Measurements from ENCODE around the gene PLK2. TPM values are rescaled to one million over a fixed set of nuclear protein-coding genes. Genes with fewer than 3 reads are reported as not detected.

Gene PLK2
- total and polyA plus RNA-seq, 2 of the 4 experiments (the other 2 are of a cell fraction): 129 to 337 TPM

DNA sequence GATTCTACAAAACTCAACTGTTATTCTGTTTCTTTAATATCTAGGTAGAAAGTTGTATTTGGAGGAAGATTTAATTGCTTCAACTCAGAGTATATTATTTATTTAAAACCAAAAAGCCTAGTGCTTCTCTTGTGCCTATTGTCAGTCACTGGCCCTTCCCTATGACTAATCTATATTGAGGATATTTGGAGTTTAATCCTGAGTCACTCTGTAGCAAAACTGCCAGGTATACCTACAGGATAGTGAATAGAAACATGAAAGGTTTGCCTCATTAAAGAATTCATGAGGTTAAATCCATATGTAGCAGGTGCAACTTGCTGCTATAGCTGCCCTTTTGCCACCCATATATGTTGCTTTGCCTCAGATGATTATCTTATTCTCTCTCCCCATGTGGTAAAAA is 15.1 kb downstream of the PLK2 start:
- H3K9ac ChIP-seq (ENCODE audit: low read depth, low read length): no peak overlapping the region
- no peak overlapping the region for H2BK20ac ChIP-seq (ENCODE audit: low read depth, low read length)
- H3K27me3 ChIP-seq (ENCODE audit: control insufficient read depth, insufficient read depth, low read length): no peaks in the 10 kb centered on the region
- ChIA-PET POLR2A (ENCODE audit: unreplicated experiment) (no interaction called here), CTCF (no interaction called here)
- no peak overlapping the region for H3K27ac ChIP-seq (ENCODE audit: insufficient read depth, low read length)
- BruUV-seq (replicated peaks): no TSS peak
- H3K9me1 ChIP-seq (ENCODE audit: insufficient read depth, low read length): no peaks in the 10 kb centered on the region
- H3K18ac ChIP-seq (ENCODE audit: low read depth, low read length): no peak overlapping the region
- intact Hi-C loops (cut with micrococcal nuclease): no loop called here
- no peak overlapping the region for H4K91ac ChIP-seq (ENCODE audit: insufficient read depth, low read depth, low read length)
- H4K8ac ChIP-seq (ENCODE audit: low read depth in 2 of 2, low read length in 2 of 2): no peak overlapping the region
- no peak overlapping the region for H4K5ac ChIP-seq (ENCODE audit: low read depth, low read length)
- DNase-seq (no peak), ATAC-seq (ENCODE audit: low read depth) (no peak)
- H2BK5ac ChIP-seq (ENCODE audit: low read depth, low read length, poor library complexity, severe bottlenecking): no peak overlapping the region
- no peak overlapping the region for H2AK5ac ChIP-seq (ENCODE audit: low read depth, low read length)
- H3K79me1 ChIP-seq (ENCODE audit: low read depth in 1 of 2, low read length in 2 of 2): no peaks in the 10 kb centered on the region
- peaks cover 3% of the 10 kb centered on the region; the same call in 1 of the 2 replicates for H3K9me3 ChIP-seq (ENCODE audit: control insufficient read depth, insufficient read depth, low read length)
- TF ChIP-seq, protein P1, sequence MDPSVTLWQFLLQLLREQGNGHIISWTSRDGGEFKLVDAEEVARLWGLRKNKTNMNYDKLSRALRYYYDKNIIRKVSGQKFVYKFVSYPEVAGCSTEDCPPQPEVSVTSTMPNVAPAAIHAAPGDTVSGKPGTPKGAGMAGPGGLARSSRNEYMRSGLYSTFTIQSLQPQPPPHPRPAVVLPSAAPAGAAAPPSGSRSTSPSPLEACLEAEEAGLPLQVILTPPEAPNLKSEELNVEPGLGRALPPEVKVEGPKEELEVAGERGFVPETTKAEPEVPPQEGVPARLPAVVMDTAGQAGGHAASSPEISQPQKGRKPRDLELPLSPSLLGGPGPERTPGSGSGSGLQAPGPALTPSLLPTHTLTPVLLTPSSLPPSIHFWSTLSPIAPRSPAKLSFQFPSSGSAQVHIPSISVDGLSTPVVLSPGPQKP (IDR thresholded peaks at IDR 0.05; ENCODE audit: borderline replicate concordance, low read depth, low read length): no peak
- no peak for TF ChIP-seq BHLHE40 (IDR thresholded peaks at IDR 0.05; ENCODE audit: low read depth, low read length)
- no peak for TF ChIP-seq RCOR1 (IDR thresholded peaks at IDR 0.05; ENCODE audit: insufficient replicate concordance, low read length)
- TF ChIP-seq CEBPB (IDR thresholded peaks at IDR 0.05; ENCODE audit: low read depth, low read length): no peak
- no peak for TF ChIP-seq POLR2A (IDR thresholded peaks at IDR 0.05; ENCODE audit: low read depth, low read length)
- TF ChIP-seq, protein P2, sequence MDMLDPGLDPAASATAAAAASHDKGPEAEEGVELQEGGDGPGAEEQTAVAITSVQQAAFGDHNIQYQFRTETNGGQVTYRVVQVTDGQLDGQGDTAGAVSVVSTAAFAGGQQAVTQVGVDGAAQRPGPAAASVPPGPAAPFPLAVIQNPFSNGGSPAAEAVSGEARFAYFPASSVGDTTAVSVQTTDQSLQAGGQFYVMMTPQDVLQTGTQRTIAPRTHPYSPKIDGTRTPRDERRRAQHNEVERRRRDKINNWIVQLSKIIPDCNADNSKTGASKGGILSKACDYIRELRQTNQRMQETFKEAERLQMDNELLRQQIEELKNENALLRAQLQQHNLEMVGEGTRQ (IDR thresholded peaks at IDR 0.05; ENCODE audit: low read depth, low read length): no peak
- H2BK120ac ChIP-seq (ENCODE audit: low read depth, low read length): no peak overlapping the region
- no peaks in the 10 kb centered on the region for H4K20me1 ChIP-seq (ENCODE audit: insufficient read depth, low read length)
- H3K36me3 ChIP-seq (ENCODE audit: control insufficient read depth, insufficient read depth, low read length): peaks cover 3% of the 10 kb centered on the region; the same call in 1 of the 2 replicates
- H3K4me2 ChIP-seq (ENCODE audit: low read depth, low read length): no peak overlapping the region
- no peaks in the 10 kb centered on the region for H3K4me1 ChIP-seq (ENCODE audit: control insufficient read depth, insufficient read depth, low read length)
- no peak overlapping the region for H3K56ac ChIP-seq (ENCODE audit: extremely low read depth, insufficient read depth, low read length)
- in situ Hi-C loops (cut with MboI; ENCODE audit: low sequenced_read_pairs): no loop called here
- H3K14ac ChIP-seq (replicated peaks; ENCODE audit: low read depth, low read length): no peak overlapping the region
- H2AFZ ChIP-seq (replicated peaks; ENCODE audit: low read length, poor library complexity): no peak overlapping the region
- dilution Hi-C loops (cut with HindIII; ENCODE audit: low sequenced_read_pairs, unreplicated experiment): loop anchor here (25.0 kb wide), 1 partner anchor 658 kb away; no protein-coding TSS in a partner anchor
- no peak overlapping the region for H2BK15ac ChIP-seq (ENCODE audit: low read depth, low read length)
- no peak overlapping the region for H3K23ac ChIP-seq (ENCODE audit: low read depth, low read length)
- H3K4ac ChIP-seq (ENCODE audit: low read depth, low read length): no peak overlapping the region
- H3K4me3 ChIP-seq (ENCODE audit: insufficient read depth, low read depth, low read length): no peak overlapping the region
- H2AK9ac ChIP-seq (replicated peaks; ENCODE audit: low read depth, low read length, poor library complexity): no peak overlapping the region

Measured in IMR-90 (cell line).